ENCODE results near the gene OR11G2.
"Not testable (repeated sequence)": the region's sequence is repeated elsewhere in the genome, so short reads cannot be mapped to it uniquely, and the experiment has no call there.

The OR11G2 gene

DNA sequence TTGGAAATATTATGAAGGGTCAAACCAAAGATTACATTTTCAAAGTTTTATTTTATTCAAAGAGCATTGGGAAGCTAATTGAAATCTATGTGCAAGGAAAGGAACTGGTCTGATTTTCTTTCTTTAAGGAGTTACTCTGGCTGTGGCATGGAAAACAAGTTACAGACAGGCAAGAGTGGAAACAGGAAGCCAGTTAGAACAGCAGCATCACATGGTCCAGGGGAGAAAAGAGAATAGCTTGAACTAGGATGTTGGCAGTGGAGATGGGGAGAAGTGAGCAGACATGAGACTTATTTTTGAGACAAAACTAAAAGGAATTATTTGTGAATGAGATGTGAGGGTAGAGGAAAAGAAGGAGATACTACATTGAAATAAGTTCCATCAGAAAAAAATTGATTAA lies 3.4 kb downstream of the OR11G2 start:
- Histone ChIP-seq H3K9ac (no peak overlapping the region), H3K27me3 (ENCODE audit: insufficient read depth, low read depth) (no peaks in the 10 kb centered on the region), H3K4me2 (no peak overlapping the region), H3K4me3 (IDR thresholded peaks at IDR 0.05; ENCODE audit: insufficient read depth, low read depth, low read length) (no peak overlapping the region), H3K4me1 (ENCODE audit: low read depth, poor library complexity, severe bottlenecking) (no peaks in the 10 kb centered on the region), H3K36me3 (ENCODE audit: insufficient read depth) (no peaks in the 10 kb centered on the region), H3K79me2 (ENCODE audit: insufficient read depth, low read depth) (no peaks in the 10 kb centered on the region), H3K27ac (no peak overlapping the region), H2AFZ (ENCODE audit: low read depth) (no peak overlapping the region), H4K20me1 (ENCODE audit: insufficient read depth) (no peaks in the 10 kb centered on the region)
- TF ChIP-seq CTCF (conservative IDR thresholded peaks at IDR 0.05; ENCODE audit: low read depth, low read length): no peak

- not testable (repeated sequence) for H3K36me3 ChIP-seq (ENCODE audit: insufficient read depth); H3K4me1 ChIP-seq (ENCODE audit: low read depth, poor library complexity, severe bottlenecking); H2AFZ ChIP-seq (ENCODE audit: low read depth)
These were observed 4.5 kb downstream of the OR11G2 start for GRCh38 chr14:20195170-20195569.

DNA sequence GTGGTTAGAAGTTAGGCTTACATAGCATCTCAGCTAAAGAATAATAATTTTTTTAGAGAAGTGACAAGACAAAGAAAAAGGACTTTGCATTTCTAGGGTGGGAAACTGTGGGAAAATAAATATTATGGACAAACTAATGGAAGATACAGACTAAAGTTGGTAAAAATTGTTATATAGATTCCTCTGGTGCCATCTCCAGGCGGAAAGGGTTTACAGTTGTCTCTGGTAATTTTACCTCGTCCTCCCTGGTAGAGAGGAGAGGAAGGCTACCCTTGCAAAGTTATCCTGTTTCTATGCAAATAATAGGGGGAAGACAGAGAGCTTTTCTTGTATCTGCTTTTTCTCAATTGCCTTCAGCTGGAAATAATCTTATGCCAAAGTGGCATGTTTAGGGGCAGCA lies 5.2 kb downstream of the OR11G2 start:
- TF ChIP-seq CTCF (conservative IDR thresholded peaks at IDR 0.05; ENCODE audit: low read depth, low read length): no peak
- H2AFZ ChIP-seq (ENCODE audit: low read depth): no peak overlapping the region
- H3K4me3 ChIP-seq (IDR thresholded peaks at IDR 0.05; ENCODE audit: insufficient read depth, low read depth, low read length): no peak overlapping the region
- H3K79me2 ChIP-seq (ENCODE audit: insufficient read depth, low read depth): no peaks in the 10 kb centered on the region
- H3K4me1 ChIP-seq (ENCODE audit: low read depth, poor library complexity, severe bottlenecking): no peaks in the 10 kb centered on the region
- H3K9ac ChIP-seq: no peak overlapping the region
- H3K4me2 ChIP-seq: no peak overlapping the region
- H3K27ac ChIP-seq: no peak overlapping the region
- no peaks in the 10 kb centered on the region for H3K27me3 ChIP-seq (ENCODE audit: insufficient read depth, low read depth)
- no peaks in the 10 kb centered on the region for H3K36me3 ChIP-seq (ENCODE audit: insufficient read depth)
- no peaks in the 10 kb centered on the region for H4K20me1 ChIP-seq (ENCODE audit: insufficient read depth)

More at GRCh38 chr14:20195170-20195569, 4.5 kb downstream of the OR11G2 start:
- not testable (repeated sequence) for H3K27ac ChIP-seq; H3K79me2 ChIP-seq (ENCODE audit: insufficient read depth, low read depth); H3K9ac ChIP-seq; H3K27me3 ChIP-seq (ENCODE audit: insufficient read depth, low read depth); H3K4me2 ChIP-seq; H4K20me1 ChIP-seq (ENCODE audit: insufficient read depth); H3K4me3 ChIP-seq (IDR thresholded peaks at IDR 0.05; ENCODE audit: insufficient read depth, low read depth, low read length)

DNA sequence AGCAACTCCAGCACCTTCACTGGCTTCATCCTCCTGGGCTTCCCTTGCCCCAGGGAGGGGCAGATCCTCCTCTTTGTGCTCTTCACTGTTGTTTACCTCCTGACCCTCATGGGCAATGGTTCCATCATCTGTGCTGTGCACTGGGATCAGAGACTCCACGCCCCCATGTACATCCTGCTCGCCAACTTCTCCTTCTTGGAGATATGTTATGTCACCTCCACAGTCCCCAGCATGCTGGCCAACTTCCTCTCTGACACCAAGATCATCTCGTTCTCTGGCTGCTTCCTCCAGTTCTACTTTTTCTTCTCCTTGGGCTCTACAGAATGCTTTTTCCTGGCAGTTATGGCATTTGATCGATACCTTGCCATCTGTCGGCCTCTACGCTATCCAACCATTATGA lies 6.8 kb downstream of the OR11G2 start:
- Histone ChIP-seq H3K4me1 (ENCODE audit: low read depth, poor library complexity, severe bottlenecking) (no peaks in the 10 kb centered on the region), H3K4me3 (IDR thresholded peaks at IDR 0.05; ENCODE audit: insufficient read depth, low read depth, low read length) (no peak overlapping the region), H2AFZ (ENCODE audit: low read depth) (no peak overlapping the region), H3K27me3 (ENCODE audit: insufficient read depth, low read depth) (no peaks in the 10 kb centered on the region), H3K79me2 (ENCODE audit: insufficient read depth, low read depth) (no peaks in the 10 kb centered on the region), H4K20me1 (ENCODE audit: insufficient read depth) (no peaks in the 10 kb centered on the region), H3K36me3 (ENCODE audit: insufficient read depth) (no peaks in the 10 kb centered on the region), H3K9ac (no peak overlapping the region), H3K27ac (no peak overlapping the region), H3K4me2 (no peak overlapping the region)
- no peak for TF ChIP-seq CTCF (conservative IDR thresholded peaks at IDR 0.05; ENCODE audit: low read depth, low read length)

DNA sequence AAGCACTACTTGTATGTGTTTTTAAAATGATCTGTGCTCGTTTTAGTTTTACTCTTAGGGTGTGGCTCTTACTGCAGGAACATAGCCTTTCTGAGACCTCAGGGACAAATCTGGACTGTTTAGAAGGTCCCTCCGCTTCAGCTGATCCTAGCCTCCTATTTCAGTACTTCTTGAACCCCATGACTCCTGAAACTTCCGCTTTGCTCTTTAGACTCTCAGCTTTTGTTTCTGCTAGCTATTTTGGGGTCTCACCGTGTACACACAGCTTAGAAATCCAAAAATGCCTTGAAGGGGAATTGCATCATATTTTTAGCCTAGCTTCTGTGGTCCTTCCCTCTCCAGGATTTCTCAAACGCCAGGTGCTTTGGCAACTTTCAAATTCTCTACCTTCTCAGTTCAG lies 8.3 kb downstream of the OR11G2 start:
- no peak overlapping the region for H3K4me3 ChIP-seq (IDR thresholded peaks at IDR 0.05; ENCODE audit: insufficient read depth, low read depth, low read length)
- no peaks in the 10 kb centered on the region for H3K79me2 ChIP-seq (ENCODE audit: insufficient read depth, low read depth)
- H3K4me1 ChIP-seq (ENCODE audit: low read depth, poor library complexity, severe bottlenecking): no peaks in the 10 kb centered on the region
- no peak for TF ChIP-seq CTCF (conservative IDR thresholded peaks at IDR 0.05; ENCODE audit: low read depth, low read length)
- no peaks in the 10 kb centered on the region for H3K36me3 ChIP-seq (ENCODE audit: insufficient read depth)
- no peak overlapping the region for H3K4me2 ChIP-seq
- no peaks in the 10 kb centered on the region for H3K27me3 ChIP-seq (ENCODE audit: insufficient read depth, low read depth)
- H2AFZ ChIP-seq (ENCODE audit: low read depth): no peak overlapping the region
- H3K27ac ChIP-seq: no peak overlapping the region
- no peak overlapping the region for H3K9ac ChIP-seq
- no peaks in the 10 kb centered on the region for H4K20me1 ChIP-seq (ENCODE audit: insufficient read depth)

All from KMS-11 (cell line).